GM12801 (cell line): ENCODE results near the gene FBXW4.

Experiments
- TF ChIP-seq, protein P1 (sequence below): IDR thresholded peaks from one replicate; pipeline ENCODE4 v1.5.1; 2011; ENCODE audit warnings: control low read depth; ENCODE audit not compliant: insufficient read length; ENCODE audit errors: extremely low read depth

Gene FBXW4

DNA sequence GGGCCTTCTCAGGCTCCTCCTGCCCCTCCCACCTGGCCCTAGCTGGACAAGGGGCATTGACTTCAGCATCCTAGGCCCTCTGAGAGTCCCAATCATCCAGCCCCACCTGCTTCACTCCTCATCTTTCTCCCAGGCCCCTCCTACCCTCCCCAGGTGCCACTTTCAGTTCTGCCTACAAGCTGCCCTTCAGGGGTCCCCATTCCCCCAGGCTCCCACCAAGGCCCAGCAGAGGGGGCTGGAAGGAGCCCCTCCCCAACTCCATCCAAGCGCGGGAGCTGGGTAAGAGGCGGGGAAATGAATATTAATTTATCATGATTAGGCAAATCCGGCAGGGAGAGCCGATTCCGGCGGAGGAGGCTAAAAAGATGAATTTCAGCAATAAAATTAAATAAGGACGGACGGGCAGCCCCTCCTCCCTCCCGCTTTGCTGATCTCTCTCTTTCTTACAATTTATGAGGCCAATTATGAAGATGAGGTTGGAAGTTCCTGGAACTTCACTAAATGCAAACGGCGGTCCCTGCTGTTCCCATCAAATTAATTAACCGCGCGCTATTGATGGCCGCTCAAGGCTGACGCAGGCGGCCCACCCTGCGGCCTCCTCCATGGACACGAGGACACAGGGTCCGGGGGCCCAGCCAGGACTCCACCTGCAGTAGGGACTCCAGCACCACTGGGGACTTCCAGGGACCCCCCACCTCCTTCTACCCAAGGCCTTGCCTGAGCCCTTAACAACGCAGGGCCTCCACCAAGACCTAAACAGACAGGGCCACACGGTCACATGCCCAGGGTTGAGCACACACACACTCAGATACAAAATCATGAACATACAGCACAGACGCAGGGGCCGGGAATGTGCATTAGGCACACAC lies 120.9 kb downstream of the FBXW4 start:
- TF ChIP-seq, protein P1, sequence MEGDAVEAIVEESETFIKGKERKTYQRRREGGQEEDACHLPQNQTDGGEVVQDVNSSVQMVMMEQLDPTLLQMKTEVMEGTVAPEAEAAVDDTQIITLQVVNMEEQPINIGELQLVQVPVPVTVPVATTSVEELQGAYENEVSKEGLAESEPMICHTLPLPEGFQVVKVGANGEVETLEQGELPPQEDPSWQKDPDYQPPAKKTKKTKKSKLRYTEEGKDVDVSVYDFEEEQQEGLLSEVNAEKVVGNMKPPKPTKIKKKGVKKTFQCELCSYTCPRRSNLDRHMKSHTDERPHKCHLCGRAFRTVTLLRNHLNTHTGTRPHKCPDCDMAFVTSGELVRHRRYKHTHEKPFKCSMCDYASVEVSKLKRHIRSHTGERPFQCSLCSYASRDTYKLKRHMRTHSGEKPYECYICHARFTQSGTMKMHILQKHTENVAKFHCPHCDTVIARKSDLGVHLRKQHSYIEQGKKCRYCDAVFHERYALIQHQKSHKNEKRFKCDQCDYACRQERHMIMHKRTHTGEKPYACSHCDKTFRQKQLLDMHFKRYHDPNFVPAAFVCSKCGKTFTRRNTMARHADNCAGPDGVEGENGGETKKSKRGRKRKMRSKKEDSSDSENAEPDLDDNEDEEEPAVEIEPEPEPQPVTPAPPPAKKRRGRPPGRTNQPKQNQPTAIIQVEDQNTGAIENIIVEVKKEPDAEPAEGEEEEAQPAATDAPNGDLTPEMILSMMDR, result no peak

DNA sequence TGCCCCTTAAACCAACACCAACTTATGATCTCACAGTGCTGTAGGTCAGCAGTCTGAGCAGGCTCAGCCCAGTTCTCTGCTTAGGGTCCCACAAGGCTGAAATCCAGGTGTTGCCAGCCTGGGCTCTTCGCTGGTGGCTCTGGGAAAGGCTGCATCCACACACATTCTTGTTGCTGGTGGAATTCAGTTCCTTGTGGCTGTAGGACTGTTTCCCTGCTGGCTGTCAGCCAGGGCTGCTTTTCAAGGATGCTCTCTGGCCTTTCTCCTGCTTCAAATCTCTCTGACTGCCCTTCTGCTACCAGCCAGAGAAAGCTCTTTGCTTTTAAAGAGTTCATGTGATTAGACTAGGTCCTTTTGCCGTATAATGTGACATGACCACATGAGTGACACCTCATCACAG lies 122.2 kb downstream of the FBXW4 start:
- TF ChIP-seq, protein P1, result no peak

DNA sequence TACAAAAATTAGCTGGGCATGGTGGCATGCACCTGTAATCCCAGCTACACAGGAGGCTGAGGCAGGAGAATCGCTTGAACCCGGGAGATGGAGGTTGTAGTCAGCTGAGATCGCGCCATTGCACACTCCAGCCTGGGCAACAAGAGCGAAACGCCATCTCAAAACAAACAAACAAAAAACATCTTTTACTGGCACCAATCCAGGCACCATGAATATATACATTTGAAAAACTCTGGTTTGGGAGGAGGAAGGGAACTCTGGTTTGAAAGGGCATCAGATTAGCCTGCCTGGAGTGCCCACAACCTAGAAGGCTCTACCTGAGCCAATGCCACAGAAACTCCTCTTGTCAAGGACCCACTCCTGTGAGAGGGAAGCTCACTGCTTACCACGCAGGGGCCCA lies 122.8 kb downstream of the FBXW4 start:
- TF ChIP-seq, protein P1, result no peak

DNA sequence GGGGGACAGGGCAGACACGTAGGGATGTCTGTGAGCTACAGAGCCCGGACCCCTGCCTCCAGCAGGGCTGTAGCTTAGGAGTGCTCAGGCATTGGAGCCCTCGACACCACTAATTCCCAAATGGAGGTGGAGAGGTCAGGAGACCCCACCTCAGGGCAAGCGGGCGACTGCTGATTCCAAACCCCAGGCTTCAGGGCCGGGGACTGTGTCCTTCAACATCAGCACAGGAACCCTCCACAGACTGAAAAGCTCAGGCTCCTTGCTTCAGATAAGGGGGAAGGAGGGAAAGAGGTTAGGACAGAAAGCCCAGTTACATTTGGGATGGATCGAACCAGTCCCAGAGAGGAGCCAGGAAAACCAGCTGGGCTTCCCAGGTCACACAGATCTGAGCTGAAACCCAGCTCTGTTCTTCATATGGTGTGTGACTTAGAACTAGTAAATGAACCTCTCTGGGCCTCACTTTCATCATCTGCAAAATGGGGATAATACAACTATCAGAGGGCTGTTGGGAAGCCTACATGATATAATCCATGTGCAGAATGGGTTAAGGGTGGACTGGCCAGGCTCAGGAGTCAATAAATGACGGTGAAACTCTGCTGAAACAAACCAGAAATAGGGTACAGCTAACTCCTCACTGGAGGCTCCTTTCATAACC lies 123.6 kb downstream of the FBXW4 start:
- TF ChIP-seq, protein P1, result no peak

DNA sequence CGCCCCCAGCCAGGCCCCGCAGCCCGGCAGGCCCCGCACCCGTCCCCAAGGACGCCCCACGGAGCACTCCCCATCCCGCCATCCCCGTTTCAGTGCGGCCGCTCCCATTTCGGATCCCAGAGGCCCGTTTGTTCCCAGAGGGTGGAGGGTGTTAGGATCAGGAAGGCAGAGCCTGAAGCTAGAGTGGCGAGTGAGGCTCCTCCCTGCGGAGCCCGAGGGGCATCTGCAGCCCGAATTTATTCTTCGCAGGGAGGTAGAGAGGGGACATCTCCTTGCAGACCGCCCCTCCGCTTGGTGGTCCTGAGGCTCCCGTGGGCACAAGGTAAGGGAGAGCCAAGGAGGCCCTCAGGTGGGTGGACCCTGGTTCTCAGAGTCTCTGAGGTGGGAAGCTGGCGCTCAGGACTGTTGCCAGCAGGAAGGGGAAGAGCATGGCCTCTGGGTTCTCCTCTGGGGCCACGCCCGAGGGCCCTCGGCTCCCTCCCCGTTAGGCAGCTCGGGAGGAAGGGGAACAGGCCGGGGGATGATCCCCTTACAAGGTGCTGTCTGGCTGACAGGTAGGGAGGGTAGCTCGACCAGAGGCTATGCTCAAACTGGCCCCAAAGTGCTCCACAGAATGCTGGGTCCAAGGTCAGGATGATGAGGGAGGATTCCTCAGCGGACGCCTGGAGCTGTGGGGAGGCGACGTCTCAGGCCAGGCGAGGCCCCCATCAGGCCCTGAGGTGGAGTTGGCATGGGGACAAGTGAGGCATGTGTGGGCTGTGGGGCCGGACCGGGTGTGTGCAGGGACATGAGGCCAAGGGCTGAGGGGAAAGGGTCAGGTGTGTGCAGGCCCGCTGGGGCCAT lies 124.3 kb downstream of the FBXW4 start:
- TF ChIP-seq, protein P1, result no peak

DNA sequence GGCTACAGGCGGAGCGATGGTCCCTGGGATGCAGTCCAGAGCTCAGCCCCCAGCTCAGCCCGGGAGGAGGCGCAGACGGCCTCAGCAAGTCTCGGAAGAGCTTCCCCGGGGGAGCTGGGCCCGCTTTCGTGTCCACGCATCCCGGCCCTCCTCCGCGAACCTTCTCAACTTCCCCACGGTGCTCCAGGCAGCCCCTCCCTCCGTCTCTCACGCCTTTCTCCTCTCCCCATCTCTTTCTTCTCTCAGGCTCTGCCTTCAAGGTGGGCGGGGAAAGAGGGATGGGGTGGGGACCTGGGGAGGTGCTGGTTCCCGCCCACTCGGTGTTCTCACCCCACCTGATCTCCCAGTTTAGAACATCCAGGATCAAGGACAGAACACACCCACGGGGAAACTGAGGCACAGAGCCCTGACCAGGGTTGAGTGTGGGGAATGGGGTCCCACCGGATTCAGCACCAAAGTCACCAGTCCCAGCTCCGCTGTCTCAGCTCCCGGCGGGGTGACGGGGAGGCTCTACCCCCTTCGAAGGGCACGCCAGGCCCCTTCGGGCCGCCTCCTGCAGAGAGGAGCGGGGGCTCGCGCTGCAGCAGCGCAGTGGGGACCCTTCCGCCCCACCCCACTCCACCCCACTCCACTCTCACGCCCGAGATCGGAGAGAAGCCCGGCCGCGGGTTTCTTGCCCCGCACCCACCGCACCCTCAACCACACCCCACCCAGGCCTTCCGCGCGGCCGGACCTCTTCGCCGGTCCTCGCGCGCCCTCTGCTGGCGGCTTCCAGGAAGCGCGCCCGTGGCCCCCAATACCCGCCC lies 125.1 kb downstream of the FBXW4 start:
- TF ChIP-seq, protein P1, result no peak
